PC-3 (cell line): ENCODE results near the gene CGRRF1. TPM values are rescaled to one million over a fixed set of nuclear protein-coding genes. Genes with fewer than 3 reads are reported as not detected.

Source experiments
- ATAC-seq: fragments of 200-7000 bp; cut with Tn5 transposase; 2 replicates; pipeline ENCODE4 v1.9.1; 2020; ENCODE audit warnings: mild to moderate bottlenecking, moderate library complexity
- BruUV-seq: library from RNA; stranded (reverse); fragments of 400-500 nt; replicated peaks from 2 replicates; lab custom pipeline; 2021; lab: Mats Ljungman, UMichigan
- CTCF ChIA-PET: fragments of 300-600 bp; sonication (Branson Sonifier 250); formaldehyde crosslinking; loops from one replicate; lab custom pipeline; 2022; ENCODE audit warnings: antibody characterized with exemption; lab: Charles Lee
- POLR2A ChIA-PET: fragments of 300-600 bp; sonication (Branson Sonifier 250); formaldehyde crosslinking; loops from one replicate; lab custom pipeline; 2022; ENCODE audit warnings: antibody characterized with exemption; ENCODE audit not compliant: unreplicated experiment; lab: Charles Lee
- DNase-seq: peaks from one replicate; pipeline ENCODE4 v3.0.0-alpha.2; 2015
- H2AFZ ChIP-seq: fragments of 300-600 bp; sonication (generic); 2 replicates; pipeline ENCODE4 v1.6.0; 2016; ENCODE audit warnings: antibody characterized with exemption, low read length
- H3F3A ChIP-seq: fragments of 300-600 bp; sonication (generic); one replicate; pipeline ENCODE4 v1.6.0; 2017; ENCODE audit warnings: antibody characterized with exemption, low read length, control low read depth, mild to moderate bottlenecking; ENCODE audit not compliant: unreplicated experiment
- H3K27ac ChIP-seq: fragments of 300-600 bp; sonication (generic); 2 replicates; pipeline ENCODE4 v1.5.1; 2016; ENCODE audit warnings: mild to moderate bottlenecking, low read length
- H3K27me3 ChIP-seq: fragments of 300-600 bp; sonication (generic); 2 replicates; pipeline ENCODE4 v1.6.1; 2016; ENCODE audit warnings: low read length, mixed read lengths
- H3K36me3 ChIP-seq: fragments of 300-600 bp; sonication (generic); 2 replicates; pipeline ENCODE4 v1.6.1; 2016; ENCODE audit warnings: low read depth, mixed run types, low read length, mixed read lengths
- H3K4me1 ChIP-seq: fragments of 300-600 bp; sonication (generic); 2 replicates; pipeline ENCODE4 v1.5.1; 2016; ENCODE audit warnings: low read length; ENCODE audit not compliant: insufficient read depth
- H3K4me2 ChIP-seq: fragments of 300-600 bp; sonication (generic); 2 replicates; pipeline ENCODE4 v1.6.0; 2016; ENCODE audit warnings: low read length
- H3K4me3 ChIP-seq: fragments of 300-600 bp; sonication (generic); 2 replicates; pipeline ENCODE4 v1.5.1; 2016; ENCODE audit warnings: mild to moderate bottlenecking, low read length, mixed read lengths
- H3K79me2 ChIP-seq: fragments of 300-600 bp; sonication (generic); 2 replicates; pipeline ENCODE4 v1.6.1; 2017; ENCODE audit warnings: low read length, mixed read lengths
- H3K9ac ChIP-seq: fragments of 300-600 bp; sonication (generic); 2 replicates; pipeline ENCODE4 v1.6.0; 2016; ENCODE audit warnings: mild to moderate bottlenecking, low read length
- H3K9me2 ChIP-seq: fragments of 300-600 bp; sonication (generic); replicated peaks from 2 replicates; pipeline ENCODE4 v1.6.1; 2016; ENCODE audit warnings: mixed run types, low read length, mixed read lengths
- H3K9me3 ChIP-seq: fragments of 300-600 bp; sonication (generic); 2 replicates; pipeline ENCODE4 v1.6.1; 2016; ENCODE audit warnings: low read length, mixed read lengths
- H4K20me1 ChIP-seq: fragments of 300-600 bp; sonication (generic); 2 replicates; pipeline ENCODE4 v1.6.1; 2016; ENCODE audit warnings: low read length, mixed read lengths
- CTCF ChIP-seq: fragments of 300-600 bp; sonication (generic); conservative IDR thresholded peaks from 2 replicates; pipeline ENCODE4 v1.5.1; 2017; ENCODE audit warnings: antibody characterized with exemption, low read depth, mild to moderate bottlenecking, low read length
- EZH2 ChIP-seq: fragments of 300-600 bp; sonication (generic); IDR thresholded peaks from one replicate; pipeline ENCODE4 v1.6.1; 2017; ENCODE audit warnings: antibody characterized with exemption, mild to moderate bottlenecking, low read length; ENCODE audit not compliant: unreplicated experiment
- EZH2phosphoT487 ChIP-seq: fragments of 300-600 bp; sonication (generic); IDR thresholded peaks from 2 replicates; pipeline ENCODE4 v1.6.1; 2018; ENCODE audit warnings: mild to moderate bottlenecking, antibody characterized with exemption, low read length, borderline replicate concordance
- intact Hi-C: fragments of 100-400 bp; cut with micrococcal nuclease; formaldehyde crosslinking; loops from 2 replicates; pipeline ENCODE4 v1.9.0; 2023
- total RNA-seq: library from RNA; depleted of rRNA; stranded (reverse); fragments of >200 nt; gene quantifications from 2 replicates; pipeline ENCODE4 v1.2.3, GENCODE V29; 2014

CGRRF1 gene
- total RNA-seq, 1 experiment from 2014 or later = 31.3 TPM

- ChIA-PET CTCF (no interaction called here), POLR2A (no interaction called here)
- H3K9me3 ChIP-seq = peaks cover 8% of the 10 kb centered on the region
- intact Hi-C loops = no loop called here
- H3F3A ChIP-seq = peaks cover 4% of the 10 kb centered on the region
- no peak for TF ChIP-seq EZH2phosphoT487
- TF ChIP-seq CTCF = peak; percentile 97
- no peaks in the 10 kb centered on the region for H3K27me3 ChIP-seq
- H3K36me3 ChIP-seq = peaks cover 55% of the 10 kb centered on the region
- no peak overlapping the region for H3K4me2 ChIP-seq
- no peak overlapping the region for H2AFZ ChIP-seq
- H3K4me1 ChIP-seq = peaks cover 34% of the 10 kb centered on the region
- ATAC-seq (no peak), DNase-seq (peak; percentile 82)
- H3K4me3 ChIP-seq = no peak overlapping the region
- H3K9me2 ChIP-seq = no peaks in the 10 kb centered on the region
- H3K79me2 ChIP-seq = peaks cover 99% of the 10 kb centered on the region
- no peak overlapping the region for H3K27ac ChIP-seq
- BruUV-seq = no TSS peak
- peaks cover 39% of the 10 kb centered on the region for H4K20me1 ChIP-seq
- H3K9ac ChIP-seq = no peak overlapping the region
Observed at GRCh38 chr14:54572316-54572715, 62.6 kb downstream of the CGRRF1 start.

GRCh38 chr14:54574528-54574927 is 64.8 kb downstream of the CGRRF1 start:
- H3K4me2 ChIP-seq = no peak overlapping the region
- H3K4me1 ChIP-seq = peaks cover 35% of the 10 kb centered on the region
- no peaks in the 10 kb centered on the region for H3K9me2 ChIP-seq
- no peak overlapping the region for H2AFZ ChIP-seq
- H3K36me3 ChIP-seq = peaks cover 49% of the 10 kb centered on the region
- no peak for ATAC-seq
- peaks cover 8% of the 10 kb centered on the region for H3K9me3 ChIP-seq
- no peaks in the 10 kb centered on the region for H3K27me3 ChIP-seq
- DNase-seq = no peak
- ChIA-PET CTCF (no interaction called here), POLR2A (no interaction called here)
- TF ChIP-seq EZH2phosphoT487 (no peak), EZH2 (no peak), CTCF (no peak)
- intact Hi-C loops = no loop called here
- no peak overlapping the region for H3K9ac ChIP-seq
- H4K20me1 ChIP-seq = peaks cover 42% of the 10 kb centered on the region
- H3K4me3 ChIP-seq = no peak overlapping the region
- no TSS peak for BruUV-seq
- peaks cover 98% of the 10 kb centered on the region for H3K79me2 ChIP-seq
- H3K27ac ChIP-seq = no peak overlapping the region
- H3F3A ChIP-seq = peaks cover 4% of the 10 kb centered on the region

GRCh38 chr14:54577494-54577893 is 67.8 kb downstream of the CGRRF1 start:
- no peaks in the 10 kb centered on the region for H3K27me3 ChIP-seq
- no peak for DNase-seq
- H3K4me2 ChIP-seq = no peak overlapping the region
- POLR2A ChIA-PET = interaction anchor here (1.0 kb wide), 1 partner anchor 10 kb away, joined by 19 read pairs; the partner anchor contains the start of gene SAMD4A
- no peaks in the 10 kb centered on the region for H3F3A ChIP-seq
- H2AFZ ChIP-seq = no peak overlapping the region
- H3K79me2 ChIP-seq = peaks cover 98% of the 10 kb centered on the region
- no peaks in the 10 kb centered on the region for H3K9me2 ChIP-seq
- H3K4me3 ChIP-seq = no peak overlapping the region
- H3K4me1 ChIP-seq = peaks cover 16% of the 10 kb centered on the region
- intact Hi-C loops = no loop called here
- H4K20me1 ChIP-seq = peaks cover 40% of the 10 kb centered on the region; the same call in 1 of the 2 replicates
- no peak overlapping the region for H3K27ac ChIP-seq
- TF ChIP-seq CTCF (no peak), EZH2 (no peak), EZH2phosphoT487 (no peak)
- ATAC-seq = no peak
- peaks cover 32% of the 10 kb centered on the region for H3K36me3 ChIP-seq
- no peak overlapping the region for H3K9ac ChIP-seq
- CTCF ChIA-PET = interaction anchor here (0.5 to 0.7 kb wide), 2 partner anchors 113 to 114 kb away, joined by 5 read pairs; no protein-coding TSS in a partner anchor
- BruUV-seq = no TSS peak
- peaks cover under 1% of the 10 kb centered on the region for H3K9me3 ChIP-seq
